C1 segment of cervical spinal cord (tissue), 14 donors: ENCODE measurements around the gene SORCS1.

Source experiments
- DNase-seq, 14 donors: peaks; one replicate each; lab custom pipeline; 2025; lab: John Stamatoyannopoulos, UW

SORCS1 gene

DNA sequence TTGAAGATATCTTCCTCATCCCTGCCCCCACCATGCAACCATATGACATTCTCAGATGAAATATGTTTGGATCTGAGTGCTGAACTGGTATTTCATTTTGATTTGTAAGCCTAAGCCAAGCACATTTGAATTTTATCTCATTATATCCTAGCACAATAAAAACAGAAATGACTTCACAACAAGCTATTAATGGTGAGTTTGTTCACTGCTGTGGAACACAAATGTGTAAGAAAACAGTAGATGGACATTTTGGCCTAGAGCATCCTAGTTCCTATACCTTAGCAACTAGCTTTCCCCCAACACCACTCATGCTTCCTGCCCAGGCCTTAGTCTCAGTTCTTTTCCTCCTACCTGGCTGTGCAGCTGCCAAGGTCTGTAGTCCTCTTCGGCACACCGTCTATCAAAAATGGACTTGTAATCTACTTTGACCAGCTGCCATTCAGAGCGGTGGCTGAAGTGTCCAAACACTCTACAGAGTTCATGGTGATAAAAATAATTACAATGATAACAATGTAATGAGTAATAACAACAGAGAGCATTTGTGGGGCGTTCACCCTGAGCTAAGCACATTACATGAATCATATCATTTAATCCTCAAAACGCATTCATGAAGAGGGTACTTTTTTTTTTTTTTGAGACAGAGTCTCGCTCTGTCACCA is 491.9 kb downstream of the SORCS1 start:
- no peak for DNase-seq

DNA sequence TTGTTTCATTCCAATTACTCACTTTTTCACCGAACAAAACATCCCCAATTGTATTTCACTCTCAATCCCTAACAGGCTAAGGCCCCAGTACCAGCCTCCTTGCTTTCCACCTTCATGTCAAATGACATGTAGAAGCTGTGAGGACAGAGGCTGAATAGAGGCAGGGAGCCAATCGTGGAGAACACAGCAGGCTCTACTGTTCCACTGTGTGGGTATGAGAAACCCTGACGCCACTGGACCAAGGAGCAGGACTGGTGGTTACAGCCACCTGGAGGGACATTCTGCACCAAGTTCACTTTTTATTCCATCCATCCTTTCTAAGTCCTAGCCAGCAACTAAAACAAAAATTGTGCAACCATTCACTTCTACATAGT is 502.8 kb downstream of the SORCS1 start:
- DNase-seq, result peak in 1 of 14 donors; percentile 3

- DNase-seq, result no peak
These were observed 503.3 kb downstream of the SORCS1 start for GRCh38 chr10:106661133-106661766.

- DNase-seq, result no peak
These were observed 504.0 kb downstream of the SORCS1 start for GRCh38 chr10:106660550-106660949.

GRCh38 chr10:106655636-106656035 is 508.9 kb downstream of the SORCS1 start:
- no peak for DNase-seq

GRCh38 chr10:106655165-106655564 is 509.3 kb downstream of the SORCS1 start:
- DNase-seq, result no peak

DNA sequence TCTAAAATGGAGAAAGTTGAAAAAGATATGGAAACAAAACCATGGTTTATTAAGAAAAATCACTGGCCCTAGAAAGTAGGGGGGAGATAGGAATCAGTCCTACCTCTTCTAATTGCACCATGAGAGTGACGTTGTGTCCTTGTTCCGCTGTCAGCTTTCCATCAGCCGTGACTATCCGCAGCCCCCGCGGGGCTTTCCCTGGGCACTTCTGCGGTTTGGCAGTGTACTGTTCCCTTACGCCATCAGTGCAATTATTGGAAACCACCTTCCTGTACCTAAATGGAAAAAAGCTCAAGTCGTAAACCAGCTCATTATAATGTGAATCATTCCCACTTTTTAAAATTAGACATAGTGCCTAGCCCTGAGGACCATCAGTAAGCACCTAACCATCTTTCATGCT is 512.2 kb downstream of the SORCS1 start:
- no peak for DNase-seq

DNA sequence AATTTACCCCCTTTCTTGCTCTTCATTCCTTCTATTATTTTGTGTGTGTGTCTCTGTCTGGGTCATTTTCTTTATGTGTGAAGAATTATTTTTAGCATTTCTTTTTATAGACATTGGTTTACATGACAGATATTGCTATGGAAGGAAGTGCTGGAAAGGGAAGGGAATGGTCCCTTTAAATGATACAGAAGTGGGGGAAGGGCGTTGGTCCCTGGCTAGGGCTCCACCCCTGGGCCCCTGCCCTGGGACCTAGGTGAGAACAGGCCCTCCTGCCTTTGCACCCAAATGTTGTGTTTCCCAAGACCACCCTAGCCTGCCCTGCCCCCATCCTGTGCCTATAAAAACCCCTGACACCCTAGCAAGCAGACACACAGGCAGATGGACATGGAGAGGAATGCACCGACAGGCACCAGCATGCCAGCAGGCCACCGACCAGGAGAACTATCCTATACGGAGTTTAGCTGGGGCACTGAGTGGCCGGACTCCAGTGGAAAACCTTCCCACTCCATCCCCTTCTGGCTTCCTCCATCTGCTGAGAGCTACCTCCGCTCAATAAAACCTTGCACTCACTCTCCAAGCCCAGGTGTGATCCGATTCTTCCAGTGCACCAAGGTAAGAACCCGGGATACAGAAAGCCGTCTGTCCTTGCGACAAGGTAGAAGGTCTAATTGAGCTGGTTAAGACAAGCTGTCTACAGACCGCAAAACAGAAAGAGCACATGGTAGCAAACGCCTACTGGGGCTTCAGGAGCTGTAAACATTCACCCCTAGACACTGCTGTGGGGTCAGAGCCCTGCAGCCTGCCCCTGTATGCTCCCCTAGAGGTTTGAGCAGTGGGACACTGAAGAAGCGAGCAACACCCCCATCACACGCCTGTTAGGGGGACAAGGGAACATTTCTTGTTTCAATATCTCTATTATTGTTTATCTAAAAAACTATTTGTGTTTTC is 515.7 kb downstream of the SORCS1 start:
- DNase-seq, result no peak

DNA sequence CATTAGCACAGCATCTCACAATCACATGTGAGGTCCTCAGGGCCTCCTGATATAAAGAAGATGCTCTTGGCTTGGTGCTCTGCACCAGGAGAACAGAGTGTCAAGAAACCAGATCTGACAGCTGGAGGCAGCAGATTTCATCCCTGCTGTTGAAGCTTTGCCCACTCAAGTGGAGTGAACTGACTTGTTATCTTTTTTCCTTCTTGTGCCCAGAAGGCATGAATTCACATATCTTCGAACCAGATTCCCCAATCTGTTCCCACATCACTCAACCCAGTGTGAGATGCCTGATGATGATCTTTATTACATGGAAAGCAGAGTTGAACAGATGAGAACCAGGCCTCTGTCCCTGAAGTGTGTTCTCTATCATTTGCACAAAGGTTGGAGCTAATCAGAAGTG is 521.0 kb downstream of the SORCS1 start:
- DNase-seq, result no peak

DNA sequence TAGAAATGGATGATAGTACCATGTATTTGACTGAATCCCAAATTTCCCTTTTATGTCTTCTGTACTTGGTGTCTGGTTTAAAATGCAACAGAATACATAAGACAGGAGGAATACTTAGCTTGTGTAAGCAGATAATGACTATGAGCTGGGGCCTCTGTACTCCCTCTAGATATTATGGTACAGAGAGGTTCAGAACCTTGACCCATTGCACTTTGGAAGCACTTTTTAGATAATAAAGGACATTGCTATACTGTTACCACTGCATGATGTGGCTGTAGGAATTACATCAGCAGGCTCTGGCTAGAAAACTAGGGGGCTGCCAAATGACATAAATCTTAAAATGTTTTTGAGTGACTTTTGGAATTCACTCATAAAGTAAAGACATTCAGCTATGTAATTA is 526.6 kb downstream of the SORCS1 start:
- DNase-seq, result no peak

GRCh38 chr10:106636766-106637491 is 527.6 kb downstream of the SORCS1 start:
- DNase-seq, result no peak

DNA sequence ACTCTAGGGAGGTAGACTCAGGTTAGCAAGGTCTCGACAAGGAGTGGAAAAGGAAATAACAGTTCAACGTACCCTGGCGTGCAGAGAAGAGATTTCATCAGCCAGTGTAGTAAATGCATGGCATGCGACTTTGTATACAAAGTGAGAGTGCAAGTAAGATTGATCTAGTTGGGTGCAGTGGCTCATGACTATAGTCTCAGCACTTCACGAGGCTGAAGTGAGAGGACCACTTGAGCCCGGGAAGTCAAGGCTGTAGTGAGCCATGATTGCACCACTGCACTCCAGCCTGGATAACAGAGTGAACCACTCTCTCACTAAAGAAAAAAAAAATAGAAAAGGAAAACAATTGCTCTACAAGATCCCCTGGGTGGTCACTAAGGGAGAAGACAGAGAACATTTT is 528.6 kb downstream of the SORCS1 start:
- no peak for DNase-seq

DNA sequence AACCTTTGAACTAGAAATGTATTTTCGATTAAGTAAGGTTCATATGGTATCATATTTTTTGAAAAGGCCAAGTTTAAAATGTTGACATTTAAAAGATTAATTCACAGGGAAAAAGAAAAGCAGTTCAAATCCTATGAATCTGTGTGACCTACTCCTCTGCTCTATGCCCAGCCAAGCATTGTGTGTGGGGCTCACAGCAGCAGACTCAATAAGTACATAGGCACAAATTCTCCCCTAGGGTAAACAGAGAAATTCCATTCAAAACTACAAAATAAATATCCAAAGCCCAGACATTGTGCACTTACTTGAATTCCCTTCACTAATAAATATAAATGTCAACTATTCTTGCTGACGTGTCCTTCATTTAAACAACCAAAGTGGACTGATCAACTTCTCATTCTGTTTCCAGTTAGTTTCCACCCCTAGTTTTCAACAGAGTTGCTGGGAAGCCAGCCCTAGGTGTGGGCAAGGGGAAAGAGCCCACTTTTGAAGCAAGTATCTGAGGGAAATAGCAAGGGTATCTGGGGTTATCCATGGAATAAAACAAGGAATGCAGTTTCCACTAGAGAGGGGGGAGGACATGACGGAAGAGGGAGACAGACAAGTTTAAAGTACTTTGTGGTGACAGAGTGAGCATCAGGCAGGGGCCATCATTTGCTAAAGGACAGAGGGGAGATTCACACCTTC is 533.3 kb downstream of the SORCS1 start:
- no peak for DNase-seq

DNA sequence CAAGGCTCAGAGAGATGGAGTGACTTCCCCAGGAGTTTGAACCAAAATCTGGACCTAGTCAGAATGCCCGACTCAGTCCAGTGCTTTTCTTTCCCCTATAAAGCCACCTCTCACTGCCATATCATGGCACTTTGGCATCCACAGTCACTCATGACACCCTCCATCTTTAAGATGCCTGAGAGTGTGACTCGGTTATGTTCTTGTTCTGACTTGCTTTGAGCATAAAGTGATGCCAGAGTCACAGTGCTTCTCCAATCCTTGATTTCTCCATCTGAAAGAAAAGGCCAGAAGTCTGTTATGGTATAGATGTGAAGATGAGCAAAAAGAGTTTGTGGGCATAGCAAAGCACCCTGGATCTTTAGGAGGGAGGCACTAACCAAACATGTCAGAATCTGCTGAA is 538.1 kb downstream of the SORCS1 start:
- DNase-seq, result no peak

DNA sequence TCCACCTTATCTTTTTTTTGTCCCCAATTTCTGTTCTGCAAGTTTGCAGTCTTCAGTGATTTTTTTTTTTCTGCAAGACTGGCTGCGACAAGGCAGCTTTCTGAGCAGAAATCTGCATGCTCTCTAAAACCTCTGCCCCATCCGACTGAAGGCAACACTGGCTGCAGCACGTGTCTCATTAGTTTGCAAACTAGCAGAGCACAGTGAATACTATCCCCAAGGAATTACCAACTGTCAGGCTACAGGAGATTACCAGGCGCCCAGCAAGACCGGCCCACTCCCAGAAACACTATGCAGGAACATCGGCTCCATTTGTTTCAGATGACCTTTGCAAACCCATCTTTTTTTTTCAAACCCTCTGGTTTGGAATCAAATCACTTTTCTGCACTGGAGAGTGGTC is 538.8 kb downstream of the SORCS1 start:
- DNase-seq, result no peak

- no peak for DNase-seq
These were observed 545.2 kb downstream of the SORCS1 start for GRCh38 chr10:106619346-106619745.

DNA sequence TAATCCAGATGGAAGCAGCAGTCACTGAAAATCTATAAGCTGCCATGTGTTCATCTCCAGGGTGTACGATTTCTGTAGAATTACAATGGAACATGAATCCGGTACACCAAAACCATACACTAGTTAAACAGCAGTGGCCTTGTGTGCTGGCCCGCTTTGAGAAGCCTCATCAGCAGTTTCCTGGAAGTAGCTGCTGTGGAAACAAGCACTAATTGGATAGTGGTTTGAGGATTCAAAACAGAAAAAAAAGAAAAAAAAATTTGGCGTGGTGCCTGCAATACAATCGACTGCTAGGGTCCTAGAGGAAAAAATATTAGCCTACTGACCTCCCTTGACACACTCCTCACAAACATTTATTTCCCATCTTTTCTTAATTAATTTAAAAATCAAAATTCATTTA is 545.9 kb downstream of the SORCS1 start:
- DNase-seq, result no peak

DNA sequence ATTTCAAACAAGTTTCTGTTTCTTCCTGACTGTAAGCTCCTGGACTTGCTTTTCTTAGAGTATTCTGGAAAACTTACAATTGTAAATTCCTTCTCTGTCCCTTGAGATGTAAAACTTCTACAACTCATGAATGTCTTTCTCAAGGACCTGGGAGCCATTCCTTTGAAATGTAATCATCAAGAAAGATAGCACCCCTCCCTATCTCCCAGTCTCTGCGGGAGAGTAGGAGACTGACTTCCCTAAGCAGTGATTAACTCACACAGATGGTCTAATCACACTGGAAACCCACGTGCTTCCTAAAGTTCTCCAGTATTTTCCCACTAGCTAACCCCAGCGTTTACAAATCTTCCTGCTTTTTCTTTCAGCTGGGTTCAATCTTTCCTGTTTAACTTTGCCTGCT is 549.4 kb downstream of the SORCS1 start:
- DNase-seq, result no peak

DNA sequence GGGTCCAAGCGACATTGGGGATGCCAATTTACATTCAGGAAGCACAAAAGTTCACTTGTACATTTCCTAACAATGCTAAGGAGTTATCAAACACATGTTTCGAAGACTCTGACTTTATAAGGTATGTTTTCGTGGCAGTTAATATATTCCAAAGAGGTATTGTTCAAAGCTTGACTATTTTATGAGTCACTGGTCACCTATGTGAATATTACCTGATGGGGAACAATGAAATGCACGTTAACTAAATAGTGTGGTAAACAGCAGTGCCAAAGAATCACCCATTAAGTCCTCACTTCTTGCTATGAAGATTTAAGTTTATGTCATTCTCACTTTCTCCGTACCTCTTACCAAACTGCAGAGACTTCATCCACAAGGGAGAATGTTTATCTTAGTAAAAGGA is 550.2 kb downstream of the SORCS1 start:
- DNase-seq, result no peak

DNA sequence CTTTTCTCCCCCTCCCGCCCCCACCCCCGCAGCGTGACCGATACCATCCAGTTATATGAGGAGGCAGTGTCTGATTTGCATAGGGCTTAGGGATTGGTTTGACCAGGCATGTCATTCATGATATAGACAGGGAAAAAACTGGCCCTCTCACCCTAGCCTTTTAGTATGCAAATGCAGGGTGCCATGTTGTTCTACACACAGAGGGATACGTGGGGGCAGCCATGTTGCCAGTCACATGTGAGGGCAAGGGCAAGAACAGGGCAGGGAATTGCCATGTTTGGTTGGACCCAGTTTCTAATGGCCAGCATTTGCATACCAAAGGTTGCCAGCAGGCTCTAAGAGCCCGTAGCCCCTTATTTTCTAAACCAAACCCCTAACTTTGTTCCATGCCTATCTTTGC is 552.1 kb downstream of the SORCS1 start:
- DNase-seq, result no peak
